Daoy (cell line): ENCODE results near the gene THSD4. TPM values are rescaled to one million over a fixed set of nuclear protein-coding genes. Genes with fewer than 3 reads are reported as not detected.

Source experiments
- DNase-seq: peaks from one replicate; pipeline ENCODE4 v3.0.0-alpha.2; 2015; ENCODE audit warnings: low read depth
- total RNA-seq: library from RNA; depleted of rRNA; stranded (reverse); fragments of >200 nt; shearing (Covaris generic); gene quantifications from 2 replicates; pipeline ENCODE4 v1.2.3, GENCODE V29; 2014

Gene THSD4
- total RNA-seq, 1 experiment from 2014 or later: 5.4 TPM

DNA sequence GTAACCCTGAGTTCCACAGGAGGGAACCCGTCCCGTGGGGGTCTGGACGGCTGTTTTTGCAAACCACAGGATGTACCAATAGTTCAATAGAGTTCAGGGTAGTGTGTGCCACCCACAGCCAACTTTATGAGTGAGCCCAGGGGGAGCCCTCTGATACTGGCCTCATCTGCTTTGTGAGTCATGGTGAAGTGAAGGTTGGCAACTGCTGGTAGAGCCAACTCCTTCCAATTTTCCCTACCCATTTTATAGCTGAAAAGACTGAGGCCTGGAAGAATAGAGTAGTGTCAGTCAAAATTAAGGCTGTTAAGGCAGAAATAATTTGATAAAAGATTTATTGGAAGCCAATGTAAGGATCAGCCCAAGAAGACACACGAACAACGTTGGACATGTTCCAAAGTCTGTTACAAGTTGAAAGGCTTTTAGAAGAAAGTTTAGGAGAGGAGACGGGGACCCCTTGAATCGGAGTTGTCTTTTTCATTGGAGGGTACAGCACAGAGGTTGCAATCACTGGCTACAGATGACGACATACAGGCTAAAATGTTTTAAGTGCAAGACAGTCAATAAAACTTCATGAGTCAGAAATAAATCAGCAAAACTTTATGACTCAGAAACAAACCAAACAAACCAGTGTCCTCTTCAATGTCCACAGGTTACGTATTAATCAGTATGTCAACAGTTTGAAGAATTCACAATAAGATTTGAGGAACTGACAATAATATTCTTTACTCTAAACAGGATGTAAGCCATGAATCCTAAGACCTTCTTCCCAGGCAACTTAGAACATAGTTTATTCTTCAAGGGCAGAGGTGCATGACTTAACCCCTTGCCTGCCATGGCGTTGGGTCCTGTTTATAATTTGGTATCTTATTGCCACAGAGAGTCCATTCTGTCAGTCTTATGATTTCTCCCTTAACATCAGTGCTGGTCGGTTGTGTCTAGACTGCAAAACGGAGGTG lies 632.1 kb downstream of the THSD4 start:
- DNase-seq: peak; percentile 67

GRCh38 chr15:71748293-71748718 lies 633.0 kb downstream of the THSD4 start:
- peak; percentile 89 for DNase-seq

DNA sequence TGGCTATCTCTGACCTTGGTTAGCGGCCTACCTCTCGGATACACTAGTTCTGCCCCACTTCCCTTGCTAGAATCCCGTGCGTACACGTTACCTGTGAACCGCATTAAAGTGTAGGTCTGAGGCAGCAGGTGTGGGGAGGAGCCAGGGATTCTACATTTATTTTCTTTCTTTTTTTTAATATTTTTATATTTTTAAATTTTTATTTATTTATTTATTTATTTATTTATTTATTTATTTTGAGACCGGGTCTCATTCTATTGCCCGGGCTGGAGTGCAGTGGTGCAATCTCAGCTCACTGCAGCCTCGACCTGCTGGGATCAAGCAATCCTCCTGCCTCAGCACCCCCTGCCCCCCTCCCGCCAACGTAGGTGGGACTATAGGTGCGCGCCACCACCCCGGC lies 634.2 kb downstream of the THSD4 start:
- no peak for DNase-seq

DNA sequence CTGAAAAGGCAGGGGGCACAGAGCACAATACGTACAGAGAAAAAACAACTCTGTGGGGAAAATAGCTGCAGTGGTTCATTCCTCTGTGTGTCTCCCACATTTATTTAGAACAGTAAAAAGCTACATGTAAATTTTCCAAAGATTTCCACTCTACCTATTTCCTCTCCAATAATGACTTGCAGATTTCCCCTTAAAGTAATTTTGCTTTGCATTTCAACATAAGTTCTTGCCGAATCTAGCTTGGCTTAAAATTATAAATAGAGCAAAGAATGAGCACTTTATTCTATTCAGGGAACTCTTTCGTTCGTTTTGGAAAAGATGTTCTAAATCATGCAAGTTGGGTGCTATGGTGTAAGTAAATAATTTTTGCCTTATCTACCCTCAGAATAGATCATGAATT lies 636.9 kb downstream of the THSD4 start:
- no peak for DNase-seq

DNA sequence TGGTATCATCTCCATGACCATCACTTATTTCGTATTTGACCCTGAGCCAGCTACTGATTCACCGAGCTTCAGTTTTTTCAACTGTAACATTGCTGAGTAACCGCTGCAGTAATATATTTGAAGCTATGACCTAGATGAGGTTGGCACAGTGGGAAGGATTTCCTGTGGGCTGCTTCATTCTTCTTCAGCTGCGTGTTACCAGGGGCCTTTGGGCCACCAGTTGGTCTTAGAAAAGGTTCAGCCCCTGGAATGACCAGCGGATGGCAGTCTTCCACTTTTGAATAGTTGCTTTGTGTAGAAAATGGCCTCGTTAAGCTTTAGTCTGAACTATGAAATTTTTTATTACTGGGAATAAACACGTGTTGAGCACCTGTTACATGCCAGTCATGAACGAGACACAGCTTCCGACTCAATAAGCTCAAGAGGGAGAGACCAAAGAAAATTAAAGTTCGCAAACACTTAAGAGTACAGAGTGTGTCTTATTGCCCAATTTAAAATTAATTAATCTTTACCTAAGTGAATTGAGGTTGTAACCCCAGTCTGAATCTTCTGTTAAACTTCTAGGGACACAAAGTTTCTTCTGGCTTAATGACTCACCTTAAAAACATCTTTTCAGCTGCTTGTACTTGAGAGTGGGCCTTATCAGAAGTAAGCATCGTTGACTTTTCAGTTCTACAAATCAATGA lies 637.5 kb downstream of the THSD4 start:
- peak; percentile 94 for DNase-seq

DNA sequence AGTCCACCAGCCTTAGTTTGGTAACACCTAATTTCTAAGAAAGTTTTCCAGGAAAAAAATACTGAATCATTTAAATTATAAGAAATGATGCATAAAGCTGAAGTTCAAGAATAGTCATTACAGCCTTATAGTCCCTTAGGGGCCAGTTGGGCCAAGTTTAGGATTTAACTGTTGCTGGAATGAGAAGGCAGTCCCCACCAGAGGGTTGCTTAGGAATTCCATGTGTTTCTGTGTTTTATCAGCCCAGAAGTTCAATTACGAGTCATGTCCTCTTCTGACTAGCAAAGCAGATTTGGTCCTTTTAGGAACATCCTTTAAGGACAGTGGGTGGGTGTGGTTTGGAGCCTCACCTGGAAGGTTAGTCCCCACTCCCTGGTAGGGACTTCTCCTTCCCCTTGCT lies 638.1 kb downstream of the THSD4 start:
- DNase-seq: peak; percentile 19

- no peak for DNase-seq
Observed at GRCh38 chr15:71754660-71755059, 639.4 kb downstream of the THSD4 start.

GRCh38 chr15:71755092-71755970 lies 640.1 kb downstream of the THSD4 start:
- no peak for DNase-seq

GRCh38 chr15:71756599-71757352 lies 641.5 kb downstream of the THSD4 start:
- DNase-seq: no peak

DNA sequence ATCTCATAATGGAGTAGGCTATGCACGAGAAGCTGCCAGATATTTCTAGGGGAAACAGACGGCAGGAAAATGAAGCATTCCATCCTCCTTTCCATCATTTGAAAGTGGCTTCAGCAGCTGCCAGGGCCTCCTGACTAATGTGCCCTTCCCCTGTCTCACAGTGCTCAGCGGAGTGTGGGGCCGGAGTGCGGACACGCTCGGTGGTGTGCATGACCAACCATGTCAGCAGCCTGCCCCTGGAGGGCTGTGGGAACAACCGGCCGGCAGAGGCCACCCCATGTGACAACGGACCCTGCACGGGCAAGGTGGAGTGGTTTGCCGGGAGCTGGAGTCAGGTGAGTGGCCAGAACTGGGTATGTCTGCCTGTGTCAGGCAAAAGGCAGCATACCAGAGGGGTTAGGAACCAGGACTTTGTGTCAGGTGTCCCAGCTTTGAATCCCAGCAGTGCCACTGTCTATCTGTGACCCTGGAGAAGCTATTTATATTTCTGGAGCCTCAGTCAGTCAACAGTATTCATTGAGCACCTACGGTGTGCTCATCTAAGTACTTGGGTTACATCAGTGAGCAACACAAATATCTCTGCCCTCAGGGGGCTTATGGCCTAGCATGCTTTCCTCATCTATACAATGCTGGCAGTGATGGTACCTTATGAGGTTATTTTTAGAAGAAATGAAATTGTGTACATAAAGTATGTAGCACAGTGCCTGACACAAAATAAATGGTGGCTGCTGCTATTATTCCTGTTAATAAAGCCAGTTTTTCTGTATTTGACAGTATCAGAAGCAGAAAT lies 642.7 kb downstream of the THSD4 start:
- no peak for DNase-seq

- no peak for DNase-seq
Observed at GRCh38 chr15:71758711-71759110, 643.4 kb downstream of the THSD4 start.

DNA sequence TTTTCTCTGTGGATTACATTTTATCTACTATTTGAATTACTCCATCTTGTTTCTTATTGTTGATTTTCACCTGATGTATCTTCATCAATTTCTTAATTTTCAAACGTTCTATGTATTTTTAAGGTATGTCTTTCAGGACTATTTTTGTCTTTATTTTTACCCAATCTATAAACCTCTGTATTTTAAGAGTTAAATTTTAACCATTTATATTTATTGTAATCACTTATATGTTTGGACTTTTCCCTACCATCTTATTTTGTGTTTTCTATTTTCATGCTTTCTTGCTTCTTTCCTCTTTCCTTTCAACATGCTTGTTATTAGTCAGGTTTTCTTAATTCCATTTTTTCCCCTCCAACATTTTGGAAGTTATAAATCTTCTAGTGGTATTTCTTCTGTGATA lies 645.6 kb downstream of the THSD4 start:
- no peak for DNase-seq

DNA sequence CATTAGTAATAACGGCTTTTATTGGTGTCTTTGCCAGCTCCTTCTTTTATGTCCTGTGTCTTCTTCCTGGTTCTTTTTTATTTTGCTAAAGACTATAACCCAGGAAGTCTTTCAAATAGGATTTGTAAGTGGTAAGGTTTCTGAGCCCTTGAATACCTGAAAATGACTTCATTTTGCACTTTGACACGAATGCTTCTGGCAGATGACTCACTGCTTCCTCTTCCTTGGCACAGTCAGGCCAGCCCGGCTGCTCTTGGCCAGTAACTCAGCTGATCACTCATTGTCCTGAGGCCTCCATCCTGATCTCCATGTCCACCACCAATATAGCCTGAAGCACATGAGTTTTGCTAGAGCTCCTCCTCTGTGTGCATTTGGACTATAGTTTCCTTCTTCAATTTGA lies 646.4 kb downstream of the THSD4 start:
- DNase-seq: peak; percentile 68

- no peak for DNase-seq
Observed at GRCh38 chr15:71768184-71768583, 652.9 kb downstream of the THSD4 start.

GRCh38 chr15:71773206-71773859 lies 658.1 kb downstream of the THSD4 start:
- DNase-seq: no peak

GRCh38 chr15:71775856-71776255 lies 660.6 kb downstream of the THSD4 start:
- no peak for DNase-seq

DNA sequence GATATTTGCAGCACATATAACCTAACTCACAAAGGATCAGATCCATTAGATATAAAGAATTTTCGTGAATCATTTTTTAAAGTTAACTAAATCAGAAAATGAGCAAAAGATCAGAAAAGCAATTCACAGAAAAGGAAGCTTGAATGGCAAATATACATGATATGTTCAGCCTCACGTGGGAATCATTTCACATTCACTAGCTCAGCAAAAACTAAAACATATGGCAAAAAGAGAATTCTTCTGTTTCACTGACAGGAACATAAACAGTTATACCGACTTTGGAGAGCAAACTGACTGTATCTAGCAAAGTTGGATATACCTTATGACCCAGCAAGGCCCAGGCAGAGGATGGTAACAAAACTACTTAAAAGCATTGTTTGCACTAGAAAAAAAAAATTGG lies 661.0 kb downstream of the THSD4 start:
- DNase-seq: no peak

- no peak for DNase-seq
Observed at GRCh38 chr15:71777216-71777943, 662.1 kb downstream of the THSD4 start.
